ENCODE results near the gene CBARP.
"Not testable (repeated sequence)": the region's sequence is repeated elsewhere in the genome, so short reads cannot be mapped to it uniquely, and the experiment has no call there.

Gene CBARP

GRCh38 chr19:1206150-1206863 lies 31.5 kb downstream of the CBARP start:
- FAIRE-seq: no peak

- FAIRE-seq: peak; percentile 90
Observed at GRCh38 chr19:1205114-1206099, 32.4 kb downstream of the CBARP start, which contains the start of gene STK11. STK11 (plus strand) TSS chr19:1205778; CDS start chr19:1206914, 1,136 bp downstream.

GRCh38 chr19:1200614-1201013 lies 37.2 kb downstream of the CBARP start:
- not testable (repeated sequence) for FAIRE-seq

GRCh38 chr19:1199531-1199930 lies 38.3 kb downstream of the CBARP start:
- no peak for FAIRE-seq

- no peak for FAIRE-seq
Observed at GRCh38 chr19:1189419-1189818, 48.4 kb downstream of the CBARP start.

- FAIRE-seq: no peak
Observed at GRCh38 chr19:1183543-1184172, 54.1 kb downstream of the CBARP start.

- FAIRE-seq: no peak
Observed at GRCh38 chr19:1182727-1183126, 55.1 kb downstream of the CBARP start.

- no peak for FAIRE-seq
Observed at GRCh38 chr19:1182068-1182467, 55.7 kb downstream of the CBARP start.

- no peak for FAIRE-seq
Observed at GRCh38 chr19:1181606-1182005, 56.2 kb downstream of the CBARP start.

Measured in A204.1 (cell line).